ENCODE results near the gene DNPH1. TPM values are rescaled to one million over a fixed set of nuclear protein-coding genes. Genes with fewer than 3 reads are reported as not detected.

Gene DNPH1
- polyA plus RNA-seq, 3 donors = 31.9 to 55.4 (median 42.7) TPM

DNA sequence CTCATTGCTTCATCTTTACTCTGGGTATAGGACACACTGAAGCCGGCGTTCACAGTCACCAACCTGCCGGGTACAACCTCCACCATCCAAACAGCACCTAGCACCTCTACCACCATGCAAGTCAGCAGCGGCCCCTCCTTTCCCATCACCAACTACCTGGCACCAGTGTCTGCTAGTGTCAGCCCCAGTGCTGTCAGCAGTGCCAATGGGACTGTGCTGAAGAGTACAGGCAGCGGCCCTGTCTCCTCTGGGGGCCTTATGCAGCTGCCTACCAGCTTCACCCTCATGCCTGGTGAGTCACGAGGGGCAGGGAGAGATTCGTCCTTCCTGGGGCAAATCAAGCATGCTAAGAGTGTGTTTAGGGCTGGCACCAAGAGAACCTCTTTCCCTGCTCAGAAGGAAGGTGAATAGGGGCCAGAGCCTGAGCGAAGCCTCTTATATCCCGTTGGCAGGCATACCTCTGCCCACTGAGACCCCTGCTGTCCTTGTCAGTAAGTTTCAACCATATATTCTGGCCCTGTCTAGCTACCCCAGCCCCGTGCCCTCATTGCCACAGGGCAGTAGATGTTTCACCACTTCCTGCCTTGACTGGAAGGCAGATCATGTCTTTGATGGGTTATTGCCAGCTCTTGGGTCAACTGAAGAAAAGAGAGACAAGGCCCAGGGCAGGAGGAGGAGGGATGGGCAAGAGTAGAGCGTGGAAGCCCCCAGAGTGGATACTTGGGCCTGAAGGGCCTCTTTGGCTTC, 53.4 kb downstream of the DNPH1 start:
- 87% methylated on average over 9 of the region's 11 CpGs for WGBS (ENCODE audit: insufficient coverage)
- H3K27me3 Mint-ChIP-seq (ENCODE audit: low read depth in 3 of 3) = peaks cover 0 to 1% (median 0%) of the 10 kb centered on the region in 3 donors
- Histone ChIP-seq H3K27ac (ENCODE audit: low read depth in 1 of 2, low read length in 2 of 2) (peak overlapping the region in 1 of 2 donors; percentile 91), H3K4me1 (ENCODE audit: control insufficient read depth in 1 of 2, insufficient read depth in 2 of 2, low read length in 2 of 2) (peaks cover 36 to 39% of the 10 kb centered on the region in 2 donors), H4K20me1 (ENCODE audit: insufficient read depth, low read length) (peaks cover 40% of the 10 kb centered on the region), H3K9me3 (replicated peaks in 1 of 2; ENCODE audit: control insufficient read depth in 1 of 2, insufficient read depth in 1 of 2, low read length in 2 of 2) (no peaks in the 10 kb centered on the region), H2AFZ (ENCODE audit: insufficient read depth, low read depth, low read length, poor library complexity, severe bottlenecking) (no peak overlapping the region), H3K9ac (ENCODE audit: insufficient read depth, low read length, poor library complexity, severe bottlenecking) (no peak overlapping the region), H3K27me3 (ENCODE audit: control insufficient read depth in 2 of 2, insufficient read depth in 2 of 2, low read length in 2 of 2) (no peaks in the 10 kb centered on the region), H3K79me2 (ENCODE audit: insufficient read depth, low read length) (peaks cover 42% of the 10 kb centered on the region), H3K4me2 (replicated peaks; ENCODE audit: extremely low read depth, low read length, poor library complexity, severe bottlenecking) (no peak overlapping the region), H3K36me3 (replicated peaks in 1 of 2; ENCODE audit: control insufficient read depth in 1 of 2, insufficient read depth in 2 of 2, low read length in 2 of 2) (peaks cover 30 to 51% of the 10 kb centered on the region in 2 donors), H3K4me3 (replicated peaks in 1 of 3; ENCODE audit: low read depth in 2 of 3, low read length in 3 of 3) (no peak overlapping the region)
- DNase-seq = no peak
- intact Hi-C loops (cut with micrococcal nuclease) = loop anchor here (2.0 to 10.0 kb wide), 5 partner anchors 69 to 431 kb away; partner anchors contain the start of genes KLC4 (in 2 of the 2), MRPL2 (in 2 of the 2), CUL7 (in 1 of the 2) and LRRC73 (in 1 of the 2)
- peaks cover 34% of the 10 kb centered on the region for H3K4me1 Mint-ChIP-seq
- no peak for TF ChIP-seq CTCF (IDR thresholded peaks at IDR 0.05)
- peaks cover 44 to 60% of the 10 kb centered on the region in 2 donors for H3K36me3 Mint-ChIP-seq
- peak overlapping the region; percentile 74 to 96 (median 93) for H3K27ac Mint-ChIP-seq
- H3K4me3 Mint-ChIP-seq = no peak overlapping the region
- H3K9me3 Mint-ChIP-seq = no peaks in the 10 kb centered on the region

Other genes starting within 250 kb of the DNPH1 start
- gene PPP2R5D, start 244.9 kb downstream of the DNPH1 start, polyA plus RNA-seq = 10 to 100 TPM; 10.3 to 24.9 (median 14.9) TPM
- gene MEA1, start 215.5 kb downstream of the DNPH1 start, polyA plus RNA-seq = 10 to 100 TPM; 31.0 to 59.6 (median 58.8) TPM
- 100 to 1,000 TPM in 2 of 3 donors, 10 to 100 TPM in 1; 51.9 to 141 (median 106) TPM for gene KLHDC3, start 215.2 kb downstream of the DNPH1 start, polyA plus RNA-seq
- 10 to 100 TPM; 26.6 to 52.5 (median 43.3) TPM for gene RRP36, start 207.9 kb downstream of the DNPH1 start, polyA plus RNA-seq
- 10 to 100 TPM in 1 of 3 donors, 1 to 10 TPM in 2; 1.2 to 11.6 (median 2.4) TPM for gene CUL7, start 175.6 kb downstream of the DNPH1 start, polyA plus RNA-seq
- 10 to 100 TPM; 23.9 to 26.9 (median 26.3) TPM for gene MRPL2, start 170.0 kb downstream of the DNPH1 start, polyA plus RNA-seq
- gene KLC4, start 169.8 kb downstream of the DNPH1 start, polyA plus RNA-seq = 10 to 100 TPM in 1 of 3 donors, 1 to 10 TPM in 2; 6.0 to 16.2 (median 6.1) TPM
- under 1 TPM in 1 of 3 donors, not detected in 2; 0.19 TPM for gene PTK7, start 153.2 kb downstream of the DNPH1 start, polyA plus RNA-seq
- 10 to 100 TPM in 1 of 3 donors, 1 to 10 TPM in 2; 3.6 to 26.9 (median 3.8) TPM for gene SRF, start 58.2 kb downstream of the DNPH1 start, polyA plus RNA-seq
- 10 to 100 TPM in 1 of 3 donors, 1 to 10 TPM in 2; 2.9 to 68.8 (median 3.8) TPM for gene CUL9, start 47.3 kb downstream of the DNPH1 start, polyA plus RNA-seq
- gene TTBK1, start 14.0 kb upstream of the DNPH1 start, polyA plus RNA-seq = not detected
- gene SLC22A7, start 68.8 kb upstream of the DNPH1 start, polyA plus RNA-seq = not detected
- gene CRIP3, start 79.3 kb upstream of the DNPH1 start, polyA plus RNA-seq = 10 to 100 TPM in 1 of 3 donors, 1 to 10 TPM in 2; 1.2 to 12.8 (median 1.6) TPM
- 10 to 100 TPM in 1 of 3 donors, 1 to 10 TPM in 2; 3.2 to 19.4 (median 3.6) TPM for gene ZNF318, start 140.2 kb upstream of the DNPH1 start, polyA plus RNA-seq
- gene ABCC10, start 198.1 kb upstream of the DNPH1 start, polyA plus RNA-seq = 10 to 100 TPM in 2 of 3 donors, 1 to 10 TPM in 1; 7.6 to 32.8 (median 10.2) TPM
- under 1 TPM in 1 of 3 donors, not detected in 2; 0.08 TPM for gene DLK2, start 226.1 kb upstream of the DNPH1 start, polyA plus RNA-seq
- gene TJAP1, start 248.1 kb upstream of the DNPH1 start, polyA plus RNA-seq = 10 to 100 TPM in 1 of 3 donors, 1 to 10 TPM in 2; 3.2 to 43.4 (median 3.2) TPM